NCI-H1436 treated with DMSO at 0.1 percent for 48 hours (cell line): ENCODE results near the gene DESI2.

Experiments used
- DNase-seq: peaks from one replicate; lab custom pipeline; 2025; lab: John Stamatoyannopoulos, UW

Gene DESI2

GRCh38 chr1:244755673-244756072 lies 102.7 kb downstream of the DESI2 start:
- DNase-seq = no peak

GRCh38 chr1:244757091-244757939 lies 104.4 kb downstream of the DESI2 start:
- DNase-seq = no peak
